HEK293T (cell line): Measurements from ENCODE around the gene OGN.

Source experiments
- CTBP1 ChIP-seq: fragments of 450-650 bp; IDR thresholded peaks from 2 replicates; pipeline ENCODE4 v1.6.1; 2016; ENCODE audit warnings: borderline replicate concordance
- HDGF ChIP-seq: fragments of 450-650 bp; IDR thresholded peaks from 2 replicates; pipeline ENCODE4 v1.6.1; 2017; ENCODE audit warnings: antibody characterized with exemption, borderline replicate concordance
- TARDBP ChIP-seq: fragments of 450-650 bp; IDR thresholded peaks from 2 replicates; pipeline ENCODE4 v1.6.1; 2016

DNA sequence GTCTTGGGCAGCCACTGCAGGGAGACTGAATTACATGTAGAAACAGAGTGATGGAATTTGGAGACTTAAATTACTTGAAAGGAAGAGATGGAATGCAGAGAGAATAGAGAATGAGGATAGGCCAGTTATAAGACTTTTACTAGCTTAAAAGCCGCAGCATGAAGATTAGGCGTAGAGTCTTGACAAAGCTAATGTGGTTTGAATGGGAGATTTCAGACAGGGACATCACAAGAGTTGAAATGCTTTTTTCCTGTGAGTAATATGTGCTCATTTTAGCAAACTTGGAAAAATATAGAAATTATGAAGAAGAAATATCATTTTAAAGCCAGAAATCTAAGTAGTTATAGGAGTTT, 71.1 kb downstream of the OGN start:
- TF ChIP-seq CTBP1 (no peak), TARDBP (no peak), HDGF (no peak)
